ENCODE measurements around the gene DMWD. TPM values are rescaled to one million over a fixed set of nuclear protein-coding genes. Genes with fewer than 3 reads are reported as not detected.

The DMWD gene
- total and polyA plus RNA-seq, 2 of the 13 experiments (the other 11 are each of a cell fraction or from before 2014, with no cell fraction given), result 10.3 to 14.9 TPM

DNA sequence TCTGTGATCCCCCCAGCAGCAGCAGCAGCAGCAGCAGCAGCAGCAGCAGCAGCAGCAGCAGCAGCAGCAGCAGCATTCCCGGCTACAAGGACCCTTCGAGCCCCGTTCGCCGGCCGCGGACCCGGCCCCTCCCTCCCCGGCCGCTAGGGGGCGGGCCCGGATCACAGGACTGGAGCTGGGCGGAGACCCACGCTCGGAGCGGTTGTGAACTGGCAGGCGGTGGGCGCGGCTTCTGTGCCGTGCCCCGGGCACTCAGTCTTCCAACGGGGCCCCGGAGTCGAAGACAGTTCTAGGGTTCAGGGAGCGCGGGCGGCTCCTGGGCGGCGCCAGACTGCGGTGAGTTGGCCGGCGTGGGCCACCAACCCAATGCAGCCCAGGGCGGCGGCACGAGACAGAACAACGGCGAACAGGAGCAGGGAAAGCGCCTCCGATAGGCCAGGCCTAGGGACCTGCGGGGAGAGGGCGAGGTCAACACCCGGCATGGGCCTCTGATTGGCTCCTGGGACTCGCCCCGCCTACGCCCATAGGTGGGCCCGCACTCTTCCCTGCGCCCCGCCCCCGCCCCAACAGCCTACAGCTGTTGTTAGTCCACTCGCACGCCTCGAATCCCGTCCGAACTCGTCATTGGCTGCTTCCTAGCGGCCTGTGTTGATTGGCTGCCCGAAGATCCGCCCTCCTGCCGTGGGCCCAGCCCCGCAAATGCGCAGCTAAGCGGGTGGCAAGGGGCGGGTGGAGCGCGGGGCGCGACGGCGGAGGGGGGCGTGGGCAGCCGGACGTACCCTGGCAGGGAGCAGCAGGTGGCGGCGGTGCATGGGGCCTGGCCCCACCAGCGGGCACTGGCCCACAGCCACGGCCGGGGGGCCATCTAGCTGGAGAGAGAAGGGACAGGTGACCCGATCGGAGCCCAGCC is 22.2 kb downstream of the DMWD start (continued):
- TF ChIP-seq, protein P1, sequence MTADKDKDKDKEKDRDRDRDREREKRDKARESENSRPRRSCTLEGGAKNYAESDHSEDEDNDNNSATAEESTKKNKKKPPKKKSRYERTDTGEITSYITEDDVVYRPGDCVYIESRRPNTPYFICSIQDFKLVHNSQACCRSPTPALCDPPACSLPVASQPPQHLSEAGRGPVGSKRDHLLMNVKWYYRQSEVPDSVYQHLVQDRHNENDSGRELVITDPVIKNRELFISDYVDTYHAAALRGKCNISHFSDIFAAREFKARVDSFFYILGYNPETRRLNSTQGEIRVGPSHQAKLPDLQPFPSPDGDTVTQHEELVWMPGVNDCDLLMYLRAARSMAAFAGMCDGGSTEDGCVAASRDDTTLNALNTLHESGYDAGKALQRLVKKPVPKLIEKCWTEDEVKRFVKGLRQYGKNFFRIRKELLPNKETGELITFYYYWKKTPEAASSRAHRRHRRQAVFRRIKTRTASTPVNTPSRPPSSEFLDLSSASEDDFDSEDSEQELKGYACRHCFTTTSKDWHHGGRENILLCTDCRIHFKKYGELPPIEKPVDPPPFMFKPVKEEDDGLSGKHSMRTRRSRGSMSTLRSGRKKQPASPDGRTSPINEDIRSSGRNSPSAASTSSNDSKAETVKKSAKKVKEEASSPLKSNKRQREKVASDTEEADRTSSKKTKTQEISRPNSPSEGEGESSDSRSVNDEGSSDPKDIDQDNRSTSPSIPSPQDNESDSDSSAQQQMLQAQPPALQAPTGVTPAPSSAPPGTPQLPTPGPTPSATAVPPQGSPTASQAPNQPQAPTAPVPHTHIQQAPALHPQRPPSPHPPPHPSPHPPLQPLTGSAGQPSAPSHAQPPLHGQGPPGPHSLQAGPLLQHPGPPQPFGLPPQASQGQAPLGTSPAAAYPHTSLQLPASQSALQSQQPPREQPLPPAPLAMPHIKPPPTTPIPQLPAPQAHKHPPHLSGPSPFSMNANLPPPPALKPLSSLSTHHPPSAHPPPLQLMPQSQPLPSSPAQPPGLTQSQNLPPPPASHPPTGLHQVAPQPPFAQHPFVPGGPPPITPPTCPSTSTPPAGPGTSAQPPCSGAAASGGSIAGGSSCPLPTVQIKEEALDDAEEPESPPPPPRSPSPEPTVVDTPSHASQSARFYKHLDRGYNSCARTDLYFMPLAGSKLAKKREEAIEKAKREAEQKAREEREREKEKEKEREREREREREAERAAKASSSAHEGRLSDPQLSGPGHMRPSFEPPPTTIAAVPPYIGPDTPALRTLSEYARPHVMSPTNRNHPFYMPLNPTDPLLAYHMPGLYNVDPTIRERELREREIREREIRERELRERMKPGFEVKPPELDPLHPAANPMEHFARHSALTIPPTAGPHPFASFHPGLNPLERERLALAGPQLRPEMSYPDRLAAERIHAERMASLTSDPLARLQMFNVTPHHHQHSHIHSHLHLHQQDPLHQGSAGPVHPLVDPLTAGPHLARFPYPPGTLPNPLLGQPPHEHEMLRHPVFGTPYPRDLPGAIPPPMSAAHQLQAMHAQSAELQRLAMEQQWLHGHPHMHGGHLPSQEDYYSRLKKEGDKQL (CRISPR knock-in tag; IDR thresholded peaks at IDR 0.05; ENCODE audit: low read depth), result 0 out of 2 replicates have a peak, but pooled peaks have one; percentile 3
- TF ChIP-seq NCOA2 (CRISPR knock-in tag; IDR thresholded peaks at IDR 0.05) (peak; percentile 14; the same call in 1 of the 2 replicates), ZNF24 (IDR thresholded peaks at IDR 0.05) (no peak), ZNF678 (CRISPR knock-in tag; IDR thresholded peaks at IDR 0.05) (peak; percentile 69), ZNF644 (CRISPR knock-in tag; IDR thresholded peaks at IDR 0.05; ENCODE audit: low read depth) (no peak), GZF1 (CRISPR knock-in tag; IDR thresholded peaks at IDR 0.05) (peak; percentile 60; the same call in 1 of the 2 replicates), ZNF441 (CRISPR knock-in tag; IDR thresholded peaks at IDR 0.05; ENCODE audit: borderline replicate concordance) (peak; percentile 71; the same call in 1 of the 2 replicates), PAX8 (CRISPR knock-in tag; IDR thresholded peaks at IDR 0.05; ENCODE audit: borderline replicate concordance) (0 out of 2 replicates have a peak, but pooled peaks have one; percentile 77), SRY (CRISPR knock-in tag; IDR thresholded peaks at IDR 0.05) (peak; percentile 93; the same call in 1 of the 2 replicates), NFYB (CRISPR knock-in tag; IDR thresholded peaks at IDR 0.05) (peak; percentile 90), CENPX (CRISPR knock-in tag; IDR thresholded peaks at IDR 0.05) (no peak), TP53 (CRISPR knock-in tag; conservative IDR thresholded peaks at IDR 0.05) (no peak), ZBTB7A (CRISPR knock-in tag; IDR thresholded peaks at IDR 0.05) (no peak), HNRNPUL1 (IDR thresholded peaks at IDR 0.05; ENCODE audit: low read depth, low read length) (no peak), GATA4 (IDR thresholded peaks at IDR 0.05; ENCODE audit: borderline replicate concordance, low read depth) (no peak), SMARCC2 (IDR thresholded peaks at IDR 0.05) (no peak), EED (CRISPR knock-in tag; IDR thresholded peaks at IDR 0.05) (no peak), RFX5 (IDR thresholded peaks at IDR 0.05; ENCODE audit: low read depth, low read length) (peak; percentile 62), MEIS1 (CRISPR knock-in tag; IDR thresholded peaks at IDR 0.05; ENCODE audit: borderline replicate concordance) (0 out of 2 replicates have a peak, but pooled peaks have one; percentile 56), SMARCE1 (IDR thresholded peaks at IDR 0.05; ENCODE audit: borderline replicate concordance) (no peak)
- TF ChIP-seq, protein P2, sequence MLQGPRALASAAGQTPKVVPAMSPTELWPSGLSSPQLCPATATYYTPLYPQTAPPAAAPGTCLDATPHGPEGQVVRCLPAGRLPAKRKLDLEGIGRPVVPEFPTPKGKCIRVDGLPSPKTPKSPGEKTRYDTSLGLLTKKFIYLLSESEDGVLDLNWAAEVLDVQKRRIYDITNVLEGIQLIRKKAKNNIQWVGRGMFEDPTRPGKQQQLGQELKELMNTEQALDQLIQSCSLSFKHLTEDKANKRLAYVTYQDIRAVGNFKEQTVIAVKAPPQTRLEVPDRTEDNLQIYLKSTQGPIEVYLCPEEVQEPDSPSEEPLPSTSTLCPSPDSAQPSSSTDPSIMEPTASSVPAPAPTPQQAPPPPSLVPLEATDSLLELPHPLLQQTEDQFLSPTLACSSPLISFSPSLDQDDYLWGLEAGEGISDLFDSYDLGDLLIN (CRISPR knock-in tag; IDR thresholded peaks at IDR 0.05; ENCODE audit: borderline replicate concordance), result no peak
